ENCODE data around the gene GUCY2D. TPM values are rescaled to one million over a fixed set of nuclear protein-coding genes. Genes with fewer than 3 reads are reported as not detected.
"Not testable (repeated sequence)": the region's sequence is repeated elsewhere in the genome, so short reads cannot be mapped to it uniquely, and the experiment has no call there.

GUCY2D gene
- total and polyA plus RNA-seq, 2 experiments from 2014 or later = 0.22 TPM; not detected in 1

GRCh38 chr17:8059131-8059530 is 56.7 kb downstream of the GUCY2D start:
- no peak overlapping the region for H3K27ac ChIP-seq
- H3K79me2 ChIP-seq (ENCODE audit: insufficient read depth) = no peaks in the 10 kb centered on the region
- H2AFZ ChIP-seq = no peak overlapping the region
- H3K4me1 ChIP-seq (ENCODE audit: insufficient read depth) = 0 out of 2 replicates have a peak, but pooled peaks cover 5% of the 10 kb centered on the region
- no peak overlapping the region for H3K4me2 ChIP-seq (ENCODE audit: unreplicated experiment)
- no peaks in the 10 kb centered on the region for H3F3A ChIP-seq (ENCODE audit: insufficient read depth)
- no peaks in the 10 kb centered on the region for H3K9me3 ChIP-seq (ENCODE audit: low read depth)
- H3K36me3 ChIP-seq (ENCODE audit: low read depth) = no peaks in the 10 kb centered on the region
- no peak for DNase-seq
- WGBS, 2 experiments (ENCODE audit: low coverage in 1 of 2, low lambda C conversion rate in 2 of 2, missing lambda C conversion rate in 2 of 2) = 19 to 37% methylated on average over 7 of the region's 7 CpGs
- no peaks in the 10 kb centered on the region for H4K20me1 ChIP-seq (ENCODE audit: insufficient read depth)
- peaks cover 53% of the 10 kb centered on the region for H3K27me3 ChIP-seq (replicated peaks; ENCODE audit: insufficient read depth)
- H3K4me3 ChIP-seq = no peak overlapping the region
- in situ Hi-C loops (cut with MboI) = no loop called here
- no peaks in the 10 kb centered on the region for H3K9me2 ChIP-seq (ENCODE audit: insufficient read depth)
- no peak overlapping the region for H3K9ac ChIP-seq
- no peak for TF ChIP-seq EZH2 (IDR thresholded peaks at IDR 0.05; ENCODE audit: insufficient read depth, poor library complexity, severe bottlenecking)
- no peak for TF ChIP-seq EZH2phosphoT487 (IDR thresholded peaks at IDR 0.05; ENCODE audit: insufficient read depth, low read depth)

- H2AFZ ChIP-seq = no peak overlapping the region
- 2 to 3% methylated on average over 10 of the region's 10 CpGs for WGBS, 2 experiments (ENCODE audit: low coverage in 1 of 2, low lambda C conversion rate in 2 of 2, missing lambda C conversion rate in 2 of 2)
- no peaks in the 10 kb centered on the region for H3F3A ChIP-seq (ENCODE audit: insufficient read depth)
- H4K20me1 ChIP-seq (ENCODE audit: insufficient read depth) = no peaks in the 10 kb centered on the region
- H3K4me2 ChIP-seq (ENCODE audit: unreplicated experiment) = no peak overlapping the region
- H3K79me2 ChIP-seq (ENCODE audit: insufficient read depth) = no peaks in the 10 kb centered on the region
- H3K27ac ChIP-seq = no peak overlapping the region
- no peaks in the 10 kb centered on the region for H3K36me3 ChIP-seq (ENCODE audit: low read depth)
- TF ChIP-seq EZH2phosphoT487 (IDR thresholded peaks at IDR 0.05; ENCODE audit: insufficient read depth, low read depth) (0 out of 2 replicates have a peak, but pooled peaks have one; percentile 25), EZH2 (IDR thresholded peaks at IDR 0.05; ENCODE audit: insufficient read depth, poor library complexity, severe bottlenecking) (no peak)
- 0 out of 2 replicates have a peak, but pooled peaks cover 5% of the 10 kb centered on the region for H3K4me1 ChIP-seq (ENCODE audit: insufficient read depth)
- peak; percentile 84 for DNase-seq
- H3K9me2 ChIP-seq (ENCODE audit: insufficient read depth) = no peaks in the 10 kb centered on the region
- no peak overlapping the region for H3K9ac ChIP-seq
- in situ Hi-C loops (cut with MboI) = no loop called here
- no peak overlapping the region for H3K4me3 ChIP-seq
- H3K9me3 ChIP-seq (ENCODE audit: low read depth) = no peaks in the 10 kb centered on the region
- peaks cover 64% of the 10 kb centered on the region for H3K27me3 ChIP-seq (replicated peaks; ENCODE audit: insufficient read depth)
These were observed 57.9 kb downstream of the GUCY2D start for GRCh38 chr17:8060274-8060673.

- H3K9me2 ChIP-seq (ENCODE audit: insufficient read depth); H4K20me1 ChIP-seq (ENCODE audit: insufficient read depth); H3K36me3 ChIP-seq (ENCODE audit: low read depth); H3K79me2 ChIP-seq (ENCODE audit: insufficient read depth); H3K9me3 ChIP-seq (ENCODE audit: low read depth); H2AFZ ChIP-seq; H3K4me2 ChIP-seq (ENCODE audit: unreplicated experiment); DNase-seq; H3K9ac ChIP-seq; H3K4me3 ChIP-seq; H3F3A ChIP-seq (ENCODE audit: insufficient read depth); H3K4me1 ChIP-seq (ENCODE audit: insufficient read depth); H3K27ac ChIP-seq; in situ Hi-C loops (cut with MboI): not testable (repeated sequence)
- peaks cover 79% of the 10 kb centered on the region for H3K27me3 ChIP-seq (replicated peaks; ENCODE audit: insufficient read depth)
- 26% methylated on average over 7 to 8 of the region's 8 CpGs for WGBS, 2 experiments (ENCODE audit: low coverage in 1 of 2, low lambda C conversion rate in 2 of 2, missing lambda C conversion rate in 2 of 2)
These were observed 59.4 kb downstream of the GUCY2D start for GRCh38 chr17:8061851-8062250.

GRCh38 chr17:8062435-8062806 is 60.0 kb downstream of the GUCY2D start:
- 0 out of 2 replicates have a peak, but pooled peaks have one; percentile 7 for TF ChIP-seq EZH2phosphoT487 (IDR thresholded peaks at IDR 0.05; ENCODE audit: insufficient read depth, low read depth)
- peak; percentile 34 for TF ChIP-seq EZH2 (IDR thresholded peaks at IDR 0.05; ENCODE audit: insufficient read depth, poor library complexity, severe bottlenecking)
- Histone ChIP-seq H3K4me3 (no peak overlapping the region), H3K27me3 (replicated peaks; ENCODE audit: insufficient read depth) (peaks cover 79% of the 10 kb centered on the region), H4K20me1 (ENCODE audit: insufficient read depth) (no peaks in the 10 kb centered on the region), H3K9me3 (ENCODE audit: low read depth) (no peaks in the 10 kb centered on the region), H3K9me2 (ENCODE audit: insufficient read depth) (no peaks in the 10 kb centered on the region), H3K4me2 (ENCODE audit: unreplicated experiment) (peak overlapping the region; percentile 7), H3K9ac (no peak overlapping the region), H2AFZ (0 out of 2 replicates have a peak overlapping the region, but pooled peaks have one; percentile 7), H3K27ac (no peak overlapping the region), H3F3A (ENCODE audit: insufficient read depth) (no peaks in the 10 kb centered on the region), H3K36me3 (ENCODE audit: low read depth) (no peaks in the 10 kb centered on the region), H3K4me1 (ENCODE audit: insufficient read depth) (0 out of 2 replicates have a peak, but pooled peaks cover 5% of the 10 kb centered on the region), H3K79me2 (ENCODE audit: insufficient read depth) (no peaks in the 10 kb centered on the region)
- DNase-seq = peak; percentile 28
- in situ Hi-C loops (cut with MboI) = no loop called here
- 2 to 3% methylated on average over 8 of the region's 8 CpGs for WGBS, 2 experiments (ENCODE audit: low coverage in 1 of 2, low lambda C conversion rate in 2 of 2, missing lambda C conversion rate in 2 of 2)

Data from GM23248 (cell line).